ENCODE data around the gene DHX8. TPM values are rescaled to one million over a fixed set of nuclear protein-coding genes. Genes with fewer than 3 reads are reported as not detected.

The DHX8 gene
- total and polyA plus RNA-seq, 2 donors (not counting 3 experiments of a cell fraction or from before 2014, with no cell fraction given): 34.9 to 65.6 TPM

GRCh38 chr17:43547659-43548256 is 64.0 kb downstream of the DHX8 start:
- dilution Hi-C loops (cut with MboI; ENCODE audit: extremely low pct_ligation_motif_present, low sequenced_read_pairs): no loop called here
- Histone ChIP-seq H3K9me3 (replicated peaks; ENCODE audit: control insufficient read depth, insufficient read depth, low read length) (no peaks in the 10 kb centered on the region), H3K4me2 (ENCODE audit: insufficient read depth, low read length) (no peak overlapping the region)

GRCh38 chr17:43548689-43549379 is 65.1 kb downstream of the DHX8 start:
- no peak for DNase-seq (ENCODE audit: low read depth, low spot score)
- Histone ChIP-seq H3K79me2 (ENCODE audit: control insufficient read depth, insufficient read depth, low read length) (peaks cover 5% of the 10 kb centered on the region), H3K27me3 (ENCODE audit: control insufficient read depth in 2 of 2, insufficient read depth in 2 of 2, low read length in 2 of 2) (peaks cover 0 to 3% of the 10 kb centered on the region in 2 experiments), H3K4me1 (ENCODE audit: control insufficient read depth, extremely low read depth, insufficient read depth, low read length) (peaks cover 18% of the 10 kb centered on the region), H3K36me3 (ENCODE audit: control insufficient read depth in 2 of 2, extremely low read depth in 1 of 2, insufficient read depth in 2 of 2, low read length in 2 of 2) (no peaks in the 10 kb centered on the region), H3K4me3 (replicated peaks in 1 of 3; ENCODE audit: insufficient read depth in 1 of 3, low read depth in 1 of 3, low read length in 3 of 3) (no peak overlapping the region), H3K4me2 (ENCODE audit: insufficient read depth, low read length) (no peak overlapping the region), H3K9me1 (replicated peaks; ENCODE audit: control insufficient read depth, extremely low read depth, insufficient read depth, low read length) (no peaks in the 10 kb centered on the region), H3K9me3 (replicated peaks; ENCODE audit: control insufficient read depth, insufficient read depth, low read length) (no peaks in the 10 kb centered on the region), H3K9ac (replicated peaks; ENCODE audit: extremely low read depth, insufficient read depth, low read length) (no peak overlapping the region), H4K20me1 (replicated peaks; ENCODE audit: control insufficient read depth, extremely low read depth, insufficient read depth, low read length) (no peaks in the 10 kb centered on the region), H3K27ac (ENCODE audit: insufficient read depth, low read depth, low read length) (no peak overlapping the region), H2AFZ (ENCODE audit: low read depth, low read length) (no peak overlapping the region)
- no TSS peak for BruUV-seq (replicated peaks)
- POLR2A ChIA-PET: interaction anchor here (0.6 kb wide), 1 partner anchor 63 kb away, joined by 6 read pairs; no protein-coding TSS in a partner anchor
- TF ChIP-seq POLR2A (IDR thresholded peaks at IDR 0.05; ENCODE audit: low read depth, low read length): no peak
- TF ChIP-seq MYC (IDR thresholded peaks at IDR 0.05; ENCODE audit: low read depth, low read length): no peak
- no peak for TF ChIP-seq FOS (IDR thresholded peaks at IDR 0.05; ENCODE audit: borderline replicate concordance, insufficient read depth, low read length)
- TF ChIP-seq JUN (IDR thresholded peaks at IDR 0.05; ENCODE audit: borderline replicate concordance, insufficient read depth, insufficient read length, low read depth): no peak
- no peak for TF ChIP-seq MAX (IDR thresholded peaks at IDR 0.05; ENCODE audit: insufficient read depth, insufficient read length)
- TF ChIP-seq POLR2AphosphoS5 (IDR thresholded peaks at IDR 0.05; ENCODE audit: insufficient read depth, low read depth, low read length): no peak
- TF ChIP-seq EZH2 (IDR thresholded peaks at IDR 0.05; ENCODE audit: borderline replicate concordance, low read depth, low read length, severe bottlenecking): no peak
- TF ChIP-seq GATA2 (IDR thresholded peaks at IDR 0.05; ENCODE audit: insufficient read depth, insufficient read length, low read depth, low read length): no peak
- CTCF ChIA-PET: interaction anchor here (0.7 kb wide), 1 partner anchor 28 kb away, joined by 4 read pairs; no protein-coding TSS in a partner anchor
- intact Hi-C loops (cut with micrococcal nuclease) (no loop called here), dilution Hi-C loops (cut with MboI; ENCODE audit: extremely low pct_ligation_motif_present, low sequenced_read_pairs) (no loop called here)
- no peak for FAIRE-seq

More at GRCh38 chr17:43547659-43548256, 64.0 kb downstream of the DHX8 start:
- H3K4me1 ChIP-seq (ENCODE audit: control insufficient read depth, extremely low read depth, insufficient read depth, low read length): peaks cover 23% of the 10 kb centered on the region
- no peak for DNase-seq (ENCODE audit: low read depth, low spot score)
- no peak overlapping the region for H3K9ac ChIP-seq (replicated peaks; ENCODE audit: extremely low read depth, insufficient read depth, low read length)
- intact Hi-C loops (cut with micrococcal nuclease): no loop called here
- BruUV-seq (replicated peaks): no TSS peak
- H2AFZ ChIP-seq (ENCODE audit: low read depth, low read length): no peak overlapping the region
- no peak overlapping the region for H3K27ac ChIP-seq (ENCODE audit: insufficient read depth, low read depth, low read length)
- ChIA-PET POLR2A (no interaction called here), CTCF (interaction anchor here (0.7 to 2.6 kb wide), 7 partner anchors 15 to 166 kb away, joined by 3 to 12 read pairs (median 9); no protein-coding TSS in a partner anchor)
- H3K36me3 ChIP-seq (ENCODE audit: control insufficient read depth in 2 of 2, extremely low read depth in 1 of 2, insufficient read depth in 2 of 2, low read length in 2 of 2): no peaks in the 10 kb centered on the region
- H3K27me3 ChIP-seq (ENCODE audit: control insufficient read depth in 2 of 2, insufficient read depth in 2 of 2, low read length in 2 of 2): no peaks in the 10 kb centered on the region
- no peak for FAIRE-seq
- H4K20me1 ChIP-seq (replicated peaks; ENCODE audit: control insufficient read depth, extremely low read depth, insufficient read depth, low read length): no peaks in the 10 kb centered on the region
- H3K4me3 ChIP-seq (replicated peaks in 1 of 3; ENCODE audit: insufficient read depth in 1 of 3, low read depth in 1 of 3, low read length in 3 of 3): no peak overlapping the region
- no peaks in the 10 kb centered on the region for H3K9me1 ChIP-seq (replicated peaks; ENCODE audit: control insufficient read depth, extremely low read depth, insufficient read depth, low read length)
- no peak for TF ChIP-seq EZH2 (IDR thresholded peaks at IDR 0.05; ENCODE audit: borderline replicate concordance, low read depth, low read length, severe bottlenecking)
- peaks cover 11% of the 10 kb centered on the region for H3K79me2 ChIP-seq (ENCODE audit: control insufficient read depth, insufficient read depth, low read length)
